ENCODE data around the gene UTP14A.

The UTP14A gene

DNA sequence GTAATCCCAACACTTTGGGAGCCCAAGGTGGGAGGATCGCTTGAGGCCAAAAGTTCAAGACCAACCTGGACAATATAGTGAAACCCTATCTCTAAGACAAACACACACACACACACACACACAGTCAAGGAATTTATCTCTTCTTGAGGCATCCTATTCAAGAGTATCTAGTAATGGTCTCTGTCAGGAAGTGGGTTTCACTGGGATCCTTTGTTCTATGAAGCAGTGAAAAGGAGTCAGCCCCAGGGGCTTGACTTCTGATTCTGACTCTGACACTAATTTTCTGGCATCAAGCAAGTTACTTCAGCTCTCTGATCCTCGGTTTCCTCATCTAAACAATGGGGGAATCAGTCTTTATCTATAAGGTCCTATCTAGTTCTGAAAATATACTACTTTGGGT, 34.8 kb downstream of the UTP14A start:
- no peak for DNase-seq (ENCODE audit: low read depth, low spot score)

DNA sequence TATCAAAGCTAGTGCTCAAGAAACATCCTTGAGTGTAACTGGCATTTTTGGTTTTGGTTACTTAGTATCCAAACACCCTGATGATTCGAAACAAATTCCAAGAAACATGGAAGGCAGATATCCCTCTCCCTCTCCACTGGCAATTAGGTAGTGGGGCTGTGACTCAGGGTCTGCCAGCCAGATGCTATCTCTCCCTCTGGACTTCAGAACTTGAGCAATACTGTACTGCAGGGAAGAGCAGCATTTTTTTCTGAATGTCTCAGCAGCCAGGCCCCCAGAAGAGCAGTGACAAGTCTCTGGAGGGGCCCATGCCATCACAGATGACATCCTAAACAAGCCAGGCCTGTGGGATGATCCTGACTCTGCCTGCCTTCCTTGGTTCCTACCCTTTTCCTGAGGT, 39.2 kb downstream of the UTP14A start:
- DNase-seq (ENCODE audit: low read depth, low spot score) = no peak

GRCh38 chrX:129953334-129953648, 47.3 kb downstream of the UTP14A start:
- DNase-seq (ENCODE audit: low read depth, low spot score) = no peak

DNA sequence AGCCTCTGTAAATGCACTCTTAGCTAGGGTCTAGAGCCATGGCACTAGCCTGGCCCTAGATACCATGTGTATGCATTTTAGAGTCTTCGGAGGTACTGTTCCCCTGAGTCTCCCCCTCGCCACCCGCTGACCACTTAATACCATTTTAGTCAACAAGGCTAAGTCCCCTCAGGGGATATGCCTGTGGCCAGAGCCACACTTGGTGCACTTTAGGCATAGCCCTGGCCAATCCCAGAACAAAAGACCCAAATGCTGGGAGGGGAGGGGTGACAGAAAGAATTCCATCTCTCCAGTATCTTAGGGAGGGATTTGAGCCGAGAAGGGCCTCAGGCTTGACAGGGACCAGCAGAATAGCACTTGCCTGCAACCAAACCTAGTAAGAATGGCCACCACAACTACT, 47.9 kb downstream of the UTP14A start:
- DNase-seq (ENCODE audit: low read depth, low spot score) = peak; percentile 84

GRCh38 chrX:129954804-129955203, 48.8 kb downstream of the UTP14A start:
- peak; percentile 23 for DNase-seq (ENCODE audit: low read depth, low spot score)

- no peak for DNase-seq (ENCODE audit: low read depth, low spot score)
Measured at GRCh38 chrX:129955682-129956081, 49.7 kb downstream of the UTP14A start.

- no peak for DNase-seq (ENCODE audit: low read depth, low spot score)
Measured at GRCh38 chrX:129956145-129956544, 50.2 kb downstream of the UTP14A start.

DNA sequence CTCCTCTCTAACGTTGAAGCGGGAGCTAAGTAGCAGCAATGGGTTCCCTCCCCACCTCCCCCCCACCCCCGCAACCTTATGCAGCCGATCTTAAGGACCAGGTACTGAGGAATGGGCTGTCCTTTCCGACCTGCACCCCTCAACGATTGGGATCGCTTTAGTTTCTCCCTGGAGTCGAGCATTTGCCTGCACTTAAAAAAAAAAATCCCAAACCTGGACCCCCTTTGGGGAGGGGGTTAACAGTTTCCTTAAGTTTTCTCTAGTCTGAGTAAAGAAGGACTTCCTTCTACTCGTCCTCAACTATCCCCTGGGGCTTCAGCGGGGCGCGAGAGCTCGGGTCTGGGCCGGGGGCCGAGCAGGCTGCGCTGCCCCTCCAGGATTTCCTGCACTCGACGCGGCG, 50.8 kb downstream of the UTP14A start:
- DNase-seq (ENCODE audit: low read depth, low spot score) = no peak

- DNase-seq (ENCODE audit: low read depth, low spot score) = peak; percentile 89
Measured at GRCh38 chrX:129957241-129958082, 51.5 kb downstream of the UTP14A start.

GRCh38 chrX:129958083-129958465, 52.1 kb downstream of the UTP14A start:
- DNase-seq (ENCODE audit: low read depth, low spot score) = no peak

- peak; percentile 17 for DNase-seq (ENCODE audit: low read depth, low spot score)
Measured at GRCh38 chrX:129958814-129959492, 53.0 kb downstream of the UTP14A start.

- DNase-seq (ENCODE audit: low read depth, low spot score) = peak; percentile 77
Measured at GRCh38 chrX:129959493-129959832, 53.5 kb downstream of the UTP14A start.

- peak; percentile 90 for DNase-seq (ENCODE audit: low read depth, low spot score)
Measured at GRCh38 chrX:129961180-129962083, 55.5 kb downstream of the UTP14A start.

DNA sequence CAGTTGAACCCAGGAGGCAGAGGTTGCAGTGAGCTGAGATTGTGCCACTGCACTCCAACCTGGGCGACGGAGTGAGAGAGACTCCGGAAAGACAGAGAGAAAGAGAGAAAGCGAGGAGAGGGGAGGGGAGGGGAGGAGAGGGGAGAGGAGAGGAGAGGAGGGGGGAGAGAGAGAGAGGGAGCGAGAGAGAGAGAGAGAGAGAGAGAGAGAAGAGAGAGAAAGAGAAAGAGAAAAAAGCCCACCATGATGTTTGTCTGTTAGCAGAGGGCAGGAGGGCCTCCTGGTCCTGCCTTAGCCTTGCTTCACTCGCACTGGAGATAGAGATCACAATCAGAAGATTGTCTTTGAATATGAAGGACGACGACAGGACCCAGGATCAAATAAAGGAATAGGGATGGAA, 57.8 kb downstream of the UTP14A start:
- no peak for DNase-seq (ENCODE audit: low read depth, low spot score)

- DNase-seq (ENCODE audit: low read depth, low spot score) = no peak
Measured at GRCh38 chrX:129965166-129965565, 59.2 kb downstream of the UTP14A start.

DNA sequence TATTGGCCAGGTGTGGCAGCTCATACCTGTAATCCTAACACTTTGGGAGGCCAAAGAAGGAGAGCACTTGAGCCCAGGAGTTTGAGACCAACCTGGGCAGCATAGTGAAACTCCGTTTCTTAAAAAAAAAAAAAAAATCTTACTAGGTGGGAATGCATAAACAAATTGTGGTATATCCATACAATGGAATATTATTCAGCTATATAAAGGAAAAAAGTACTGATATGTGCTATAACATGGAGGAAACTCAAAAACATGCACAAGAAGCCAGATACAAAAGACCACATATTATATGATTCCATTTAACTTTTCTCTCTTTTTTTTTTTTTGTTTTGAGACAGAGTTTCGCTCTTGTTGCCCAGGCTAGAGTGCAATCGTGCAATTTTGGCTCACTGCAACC, 63.0 kb downstream of the UTP14A start:
- no peak for DNase-seq (ENCODE audit: low read depth, low spot score)

DNA sequence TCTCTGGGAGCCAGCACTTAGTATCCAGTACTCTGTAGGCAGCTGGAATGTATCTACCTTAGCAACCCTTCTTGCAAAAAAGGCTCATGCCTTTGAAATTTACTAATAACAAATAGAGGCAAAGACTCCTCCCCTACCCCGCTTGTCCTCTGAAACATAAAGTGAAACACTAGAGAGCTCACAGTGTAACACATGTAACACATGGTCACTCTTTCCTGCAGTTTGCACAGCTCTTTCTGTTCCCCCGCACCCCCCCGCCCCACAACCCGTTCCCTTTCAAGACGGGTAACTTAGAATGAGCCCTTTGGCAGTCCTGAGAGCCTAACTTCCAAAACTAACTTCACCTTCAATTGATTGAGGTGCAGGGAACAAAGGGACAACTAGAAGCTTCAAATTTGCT, 70.5 kb downstream of the UTP14A start:
- no peak for DNase-seq (ENCODE audit: low read depth, low spot score)

All from ELF-1 (cell line).